ENCODE measurements around the gene KLHDC7B.

Gene KLHDC7B

DNA sequence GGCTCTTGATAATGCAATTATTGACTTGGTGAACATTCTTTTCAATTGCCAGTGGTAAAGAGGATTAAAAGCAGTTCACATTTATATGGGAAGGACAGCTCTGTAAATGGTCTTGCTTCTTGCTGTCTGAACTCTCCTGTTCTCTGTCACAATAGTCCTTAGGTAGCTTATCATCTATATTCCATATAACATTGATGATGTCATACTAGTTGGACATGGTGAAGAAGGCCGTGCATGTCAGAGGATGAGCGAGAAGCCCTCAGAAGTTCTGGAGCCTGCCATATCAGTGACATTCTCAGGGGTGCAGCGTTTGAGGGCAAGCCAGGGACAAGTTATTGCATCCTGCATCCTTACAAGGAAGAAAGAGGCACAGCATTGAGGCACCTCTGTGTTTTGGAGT is 39.5 kb downstream of the KLHDC7B start:
- DNase-seq = no peak

DNA sequence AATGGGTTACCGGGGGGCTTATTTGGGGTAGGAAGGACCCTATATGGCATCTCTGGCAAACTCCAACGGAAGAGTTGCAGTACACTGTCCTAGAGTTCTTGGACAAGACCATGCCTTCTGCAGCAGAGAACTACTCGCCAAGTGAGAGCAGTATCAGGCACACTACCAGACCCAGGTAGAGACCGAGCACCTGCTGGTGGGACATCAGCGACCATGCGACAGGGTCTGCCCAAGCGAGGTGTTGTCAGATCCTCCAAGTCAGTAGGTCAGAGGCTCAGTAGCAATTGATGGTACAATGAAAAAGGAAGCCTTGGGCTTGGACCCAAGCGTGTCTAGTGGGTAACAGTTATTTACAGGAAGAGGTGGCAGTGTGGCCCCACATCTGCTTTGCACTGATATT is 40.1 kb downstream of the KLHDC7B start:
- DNase-seq = no peak

DNA sequence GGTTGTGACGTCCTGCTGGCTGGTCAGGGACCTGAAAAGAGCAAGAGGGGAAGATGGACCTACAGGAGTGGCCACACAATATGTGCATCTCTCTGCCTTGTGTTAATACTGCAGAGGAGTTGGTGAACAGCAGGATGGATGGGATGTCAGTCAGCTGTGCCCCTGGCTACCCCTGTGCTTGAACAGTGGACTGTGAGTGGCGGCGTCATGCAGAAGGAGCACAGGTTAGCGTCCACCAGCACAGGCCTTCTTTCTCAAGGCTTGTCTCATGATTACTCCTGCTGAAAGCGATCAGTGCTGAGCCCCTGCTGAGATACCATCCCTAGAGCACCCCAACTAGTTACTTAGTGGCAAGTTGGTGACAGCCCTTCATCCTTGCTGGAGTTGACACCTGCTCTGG is 40.7 kb downstream of the KLHDC7B start:
- no peak for DNase-seq

DNA sequence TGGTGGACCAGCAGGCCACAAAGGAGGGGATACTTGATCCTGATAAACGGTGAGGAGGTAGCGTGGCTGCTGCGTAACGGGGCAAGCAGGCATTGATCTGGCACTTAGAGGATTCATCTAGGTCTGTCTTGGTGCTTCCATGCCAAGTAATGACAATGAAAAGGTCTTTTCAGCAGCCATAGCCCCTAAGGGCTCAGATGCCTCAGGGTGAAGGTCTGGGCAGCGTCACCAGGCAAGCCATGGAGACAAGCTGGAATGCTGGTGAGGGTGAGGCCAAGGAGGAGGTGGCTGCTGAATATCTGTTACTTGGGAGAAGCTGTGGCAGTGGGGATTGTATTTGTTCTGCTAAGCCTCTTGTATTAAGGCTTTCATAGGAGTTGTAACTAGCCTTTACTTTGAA is 41.7 kb downstream of the KLHDC7B start:
- DNase-seq = no peak

DNA sequence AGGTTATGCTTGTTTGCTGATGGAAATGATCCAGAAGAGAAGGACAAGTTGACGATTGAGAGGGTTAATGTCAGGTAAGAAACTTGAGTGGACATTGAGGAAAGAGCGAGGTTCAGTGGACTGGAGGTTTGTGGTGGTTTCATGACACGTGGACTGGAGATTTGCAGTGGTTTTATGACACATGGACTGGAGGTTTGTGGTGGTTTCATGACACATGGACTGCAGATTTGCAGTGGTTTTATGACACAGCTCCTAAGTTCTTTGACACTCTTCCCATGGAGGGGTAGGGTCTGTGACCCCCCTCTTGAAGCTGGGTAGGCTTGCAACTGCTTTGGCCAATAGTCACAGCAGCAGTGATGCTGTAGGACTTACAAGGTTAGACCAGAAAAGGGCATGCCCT is 49.5 kb downstream of the KLHDC7B start:
- DNase-seq = no peak

DNA sequence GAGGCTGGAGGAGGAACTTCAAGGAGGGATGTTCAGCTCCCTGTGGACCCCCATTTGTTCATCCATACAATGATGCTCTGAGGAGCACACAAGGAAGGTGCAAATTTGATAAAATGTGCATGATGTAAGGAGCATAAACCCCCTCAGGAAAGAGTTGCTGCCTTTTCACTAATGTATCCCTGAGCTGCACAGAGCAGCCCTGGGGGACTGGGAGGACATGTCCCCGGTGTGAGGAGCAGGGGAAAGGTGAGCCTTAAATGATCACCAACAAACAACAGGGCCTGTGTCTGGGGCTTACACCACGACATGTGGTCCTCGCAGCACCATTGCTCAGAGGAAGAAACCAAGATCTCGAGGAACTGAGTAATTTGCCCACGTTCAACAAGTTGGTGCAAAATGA is 51.4 kb downstream of the KLHDC7B start:
- no peak for DNase-seq

DNA sequence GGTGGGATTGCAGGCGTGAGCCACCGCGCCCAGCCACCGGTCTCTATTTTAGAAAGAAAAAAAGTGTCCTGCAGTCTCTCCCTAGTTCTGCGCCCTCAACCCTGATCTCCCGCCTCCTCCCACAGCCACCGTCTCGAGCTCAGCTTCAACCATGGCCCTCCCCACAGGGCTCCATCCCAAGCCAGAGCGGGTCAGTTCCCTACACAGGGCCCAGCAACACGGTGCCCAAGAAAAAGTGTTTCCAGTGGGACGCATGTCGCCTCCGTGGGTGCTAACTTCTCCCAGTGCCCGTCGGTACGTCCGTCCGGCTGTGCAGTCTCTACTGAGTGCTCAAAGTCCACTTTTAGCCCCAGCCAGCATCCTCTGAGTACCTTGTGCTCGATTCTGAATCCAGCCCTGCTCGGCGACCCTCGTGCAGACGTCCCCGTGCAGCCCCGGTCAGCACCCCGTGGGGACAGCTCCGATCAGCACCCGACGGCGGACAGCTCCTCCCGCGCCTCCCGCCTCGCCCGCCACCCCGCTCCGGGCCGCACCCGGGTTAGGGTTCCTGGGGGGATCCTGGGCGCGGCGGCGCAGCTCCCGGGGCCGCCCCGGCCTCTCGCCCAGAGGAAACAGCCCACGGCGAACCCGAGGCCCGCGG is 54.2 kb downstream of the KLHDC7B start:
- DNase-seq = peak in 14 of 51 donors; percentile 19 to 61 (median 36)

DNA sequence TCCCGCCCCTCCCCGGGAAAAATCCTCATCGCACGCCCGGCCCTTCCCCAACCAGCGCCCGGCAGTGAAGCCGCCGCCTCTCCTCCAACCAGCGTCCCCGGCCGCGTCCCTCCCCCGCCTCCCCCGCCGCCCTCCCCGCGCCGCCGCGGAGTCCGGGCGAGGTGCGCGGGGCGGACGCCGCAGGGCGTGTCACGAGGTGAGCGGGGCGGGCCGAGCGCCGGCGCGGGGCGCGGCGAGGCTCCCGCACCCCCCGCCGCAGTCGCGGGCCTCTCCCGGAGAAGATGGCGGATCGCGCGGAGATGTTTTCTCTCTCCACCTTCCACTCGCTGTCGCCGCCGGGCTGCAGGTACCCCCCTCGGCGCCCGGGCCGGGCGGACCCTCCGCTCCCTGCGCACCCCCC is 54.8 kb downstream of the KLHDC7B start, which contains the start of gene MAPK8IP2:
Gene MAPK8IP2 (plus strand): TSS at position 256 of the 400 bp plus-strand sequence. CDS start 26 bp downstream, at position 282.
- DNase-seq = peak in 11 of 51 donors; percentile 27 to 50 (median 39)

Data from hypothalamus (tissue), 51 donors.